GM18867 (cell line): ENCODE data around the gene RAB6A.
"Not testable (repeated sequence)": the region's sequence is repeated elsewhere in the genome, so short reads cannot be mapped to it uniquely, and the experiment has no call there.

Source experiments
- ATAC-seq: cut with Tn5 transposase; IDR thresholded peaks from one replicate; pipeline ENCODE4 v1.9.1; 2021; ENCODE audit warnings: mild to moderate bottlenecking, moderate library complexity; ENCODE audit not compliant: unreplicated experiment

The RAB6A gene

GRCh38 chr11:73760679-73761402, at the start of gene RAB6A:
Gene RAB6A (minus strand): TSS chr11:73761074. CDS start chr11:73760635, 439 bp downstream.
- ATAC-seq: peak; percentile 89

GRCh38 chr11:73810637-73811036, 49.8 kb upstream of the RAB6A start:
- ATAC-seq: no peak

GRCh38 chr11:73808052-73808451, 47.2 kb upstream of the RAB6A start:
- ATAC-seq: no peak

GRCh38 chr11:73804712-73805111, 43.8 kb upstream of the RAB6A start:
- ATAC-seq: no peak

- no peak for ATAC-seq
Measured at GRCh38 chr11:73801136-73801535, 40.3 kb upstream of the RAB6A start.

- ATAC-seq: no peak
Measured at GRCh38 chr11:73800276-73800806, 39.5 kb upstream of the RAB6A start.

- no peak for ATAC-seq
Measured at GRCh38 chr11:73797457-73797856, 36.6 kb upstream of the RAB6A start.

GRCh38 chr11:73795925-73796632, 35.2 kb upstream of the RAB6A start:
- ATAC-seq: no peak

GRCh38 chr11:73792584-73792983, 31.7 kb upstream of the RAB6A start:
- no peak for ATAC-seq

- no peak for ATAC-seq
Measured at GRCh38 chr11:73789279-73789670, 28.4 kb upstream of the RAB6A start.

GRCh38 chr11:73787643-73788558, 27.0 kb upstream of the RAB6A start, which contains the start of gene MRPL48:
Gene MRPL48 (plus strand): TSS chr11:73787874. CDS start chr11:73787972, 98 bp downstream.
- peak; percentile 95 for ATAC-seq

- no peak for ATAC-seq
Measured at GRCh38 chr11:73787051-73787642, 26.3 kb upstream of the RAB6A start.

- not testable (repeated sequence) for ATAC-seq
Measured at GRCh38 chr11:73785467-73785866, 24.6 kb upstream of the RAB6A start.

- no peak for ATAC-seq
Measured at GRCh38 chr11:73784734-73785133, 23.9 kb upstream of the RAB6A start.

GRCh38 chr11:73784080-73784634, 23.3 kb upstream of the RAB6A start:
- no peak for ATAC-seq

- ATAC-seq: no peak
Measured at GRCh38 chr11:73783483-73784020, 22.7 kb upstream of the RAB6A start.

GRCh38 chr11:73781303-73781702, 20.4 kb upstream of the RAB6A start:
- ATAC-seq: no peak

GRCh38 chr11:73779084-73779902, 18.4 kb upstream of the RAB6A start:
- ATAC-seq: peak; percentile 99

- ATAC-seq: not testable (repeated sequence)
Measured at GRCh38 chr11:73770811-73771210, 9.9 kb upstream of the RAB6A start.
